GM12892 (cell line): ENCODE measurements around the gene SMG6.

Experiments used
- DNase-seq: peaks from one replicate; pipeline ENCODE4 v3.0.0; 2011; ENCODE audit not compliant: insufficient read length
- FAIRE-seq: peaks from 2 replicates; lab custom pipeline; 2011; peaks lifted over from hg19 to GRCh38; lab: Jason Lieb, UNC
- POLR2A ChIP-seq: IDR thresholded peaks from 2 replicates; pipeline ENCODE4 v1.6.1; 2011; ENCODE audit warnings: low read depth, low read length, control low read depth
- POLR2AphosphoS5 ChIP-seq: IDR thresholded peaks from 2 replicates; pipeline ENCODE4 v1.6.1; 2011; ENCODE audit warnings: low read depth, low read length, control low read depth
- TAF1 ChIP-seq: IDR thresholded peaks from 2 replicates; pipeline ENCODE4 v1.6.1; 2011; ENCODE audit warnings: low read depth, mild to moderate bottlenecking, control low read depth, low read length, borderline replicate concordance

The SMG6 gene

GRCh38 chr17:2253768-2254406, 49.7 kb downstream of the SMG6 start:
- DNase-seq (peak; percentile 54), FAIRE-seq (peak; percentile 96)
- TF ChIP-seq TAF1, result no peak
- TF ChIP-seq POLR2A, result no peak
- 0 out of 2 replicates have a peak, but pooled peaks have one; percentile 42 for TF ChIP-seq POLR2AphosphoS5

- no peak for DNase-seq
- no peak for FAIRE-seq
- no peak for TF ChIP-seq POLR2AphosphoS5
- TF ChIP-seq POLR2A, result no peak
These were observed 50.2 kb downstream of the SMG6 start for GRCh38 chr17:2253362-2253761.

- DNase-seq (no peak), FAIRE-seq (no peak)
- TF ChIP-seq POLR2A, result no peak
- no peak for TF ChIP-seq TAF1
- no peak for TF ChIP-seq POLR2AphosphoS5
These were observed 52.5 kb downstream of the SMG6 start for GRCh38 chr17:2251098-2251497.

- FAIRE-seq (no peak), DNase-seq (no peak)
- TF ChIP-seq POLR2AphosphoS5, result no peak
- no peak for TF ChIP-seq TAF1
- no peak for TF ChIP-seq POLR2A
These were observed 53.2 kb downstream of the SMG6 start for GRCh38 chr17:2250140-2251095.

GRCh38 chr17:2247005-2247404, 56.6 kb downstream of the SMG6 start:
- no peak for DNase-seq
- no peak for FAIRE-seq
- TF ChIP-seq TAF1 (no peak), POLR2A (no peak), POLR2AphosphoS5 (no peak)

- TF ChIP-seq POLR2A (no peak), POLR2AphosphoS5 (no peak), TAF1 (no peak)
- DNase-seq (peak; percentile 63), FAIRE-seq (peak; percentile 97)
These were observed 58.8 kb downstream of the SMG6 start for GRCh38 chr17:2244545-2245525.

- FAIRE-seq (no peak), DNase-seq (no peak)
- TF ChIP-seq POLR2A, result no peak
- no peak for TF ChIP-seq POLR2AphosphoS5
- TF ChIP-seq TAF1, result no peak
These were observed 59.6 kb downstream of the SMG6 start for GRCh38 chr17:2243953-2244352.

GRCh38 chr17:2241823-2242222, 61.8 kb downstream of the SMG6 start:
- FAIRE-seq (no peak), DNase-seq (no peak)
- no peak for TF ChIP-seq TAF1

GRCh38 chr17:2240541-2240940, 63.0 kb downstream of the SMG6 start:
- TF ChIP-seq POLR2AphosphoS5 (no peak), POLR2A (no peak), TAF1 (no peak)
- FAIRE-seq, result no peak
- DNase-seq, result no peak

GRCh38 chr17:2239882-2240430, 63.6 kb downstream of the SMG6 start:
- peak; percentile 56 for DNase-seq
- FAIRE-seq, result peak; percentile 97
- TF ChIP-seq POLR2AphosphoS5 (peak; percentile 87), POLR2A (peak; percentile 74), TAF1 (no peak)
